BJ (cell line): ENCODE results near the gene RABGEF1. TPM values are rescaled to one million over a fixed set of nuclear protein-coding genes. Genes with fewer than 3 reads are reported as not detected.
"Not testable (repeated sequence)": the region's sequence is repeated elsewhere in the genome, so short reads cannot be mapped to it uniquely, and the experiment has no call there.

Source experiments
- CTCF ChIA-PET: fragments of 350-600 bp; formaldehyde crosslinking; extraction: SDS; loops from one replicate; lab custom pipeline; 2021; ENCODE audit warnings: antibody characterized with exemption, inconsistent platforms; lab: Yijun Ruan, JAX
- POLR2A ChIA-PET: fragments of 300-600 bp; sonication (Branson Sonifier 250); formaldehyde crosslinking; extraction: SDS; loops from one replicate; lab custom pipeline; 2021; ENCODE audit warnings: antibody characterized with exemption; lab: Charles Lee
- DNase-seq: peaks from one replicate; pipeline ENCODE4 v3.0.0-alpha.2; 2011; ENCODE audit warnings: low read depth
- H3K27me3 ChIP-seq: 2 replicates; pipeline ENCODE4 v1.6.0; 2011; ENCODE audit warnings: low read length; ENCODE audit not compliant: control insufficient read depth, insufficient read depth
- H3K36me3 ChIP-seq: 2 replicates; pipeline ENCODE4 v1.5.1; 2011; ENCODE audit warnings: low read length; ENCODE audit not compliant: control insufficient read depth, insufficient read depth
- H3K4me3 ChIP-seq: 2 replicates; pipeline ENCODE4 v1.5.1; 2011; ENCODE audit warnings: low read depth, mild to moderate bottlenecking, control low read depth, low read length
- polyA plus RNA-seq: library from polyadenylated mRNA; depleted of rRNA; stranded (reverse); fragments of >200 nt; gene quantifications from 2 replicates; pipeline ENCODE4 v1.2.3, GENCODE V29; 2011
- TF ChIP-seq, protein P1 (sequence below): IDR thresholded peaks from 2 replicates; pipeline ENCODE4 v1.5.1; 2011; ENCODE audit warnings: low read depth, mild to moderate bottlenecking, control low read depth, inconsistent platforms, low read length, moderate library complexity; ENCODE audit not compliant: insufficient read depth

Gene RABGEF1
- polyA plus RNA-seq, 1 experiment: 61.0 TPM

DNA sequence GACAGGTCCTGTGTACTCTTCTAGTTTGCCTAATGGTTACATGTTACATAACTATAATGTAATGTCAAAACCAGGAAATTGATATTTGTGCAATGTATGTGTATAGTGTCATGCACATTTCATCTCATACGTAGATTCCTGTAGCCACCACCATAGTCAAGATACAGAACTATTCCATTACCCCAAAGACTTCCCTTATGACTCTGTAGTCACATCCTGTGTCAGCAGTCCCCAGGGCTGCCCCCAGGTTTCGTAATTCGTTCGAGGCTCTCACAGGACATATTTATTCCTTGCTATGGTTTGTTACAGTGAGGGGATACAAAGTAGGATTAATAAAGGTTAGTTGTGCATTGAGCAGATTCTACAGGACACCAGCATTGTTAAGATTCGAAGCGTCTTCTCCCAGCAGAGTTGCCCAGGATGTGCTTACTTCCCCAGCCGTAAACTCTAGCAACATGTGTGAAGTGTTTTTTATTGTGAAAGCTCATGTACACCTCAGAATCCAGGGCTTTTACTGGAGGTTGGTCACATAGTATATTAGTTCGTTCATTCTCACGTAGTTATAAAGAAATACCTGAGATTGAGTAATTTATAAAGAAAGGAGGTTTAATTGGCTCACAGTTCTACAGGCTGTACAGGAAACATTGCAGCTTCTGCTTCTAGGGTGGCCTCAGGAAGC is 18.6 kb downstream of the RABGEF1 start:
- no peak for DNase-seq
- ChIA-PET POLR2A (no interaction called here), CTCF (no interaction called here)
- peaks cover 2% of the 10 kb centered on the region; the same call in 1 of the 2 replicates for H3K36me3 ChIP-seq
- H3K4me3 ChIP-seq: no peak overlapping the region
- no peaks in the 10 kb centered on the region for H3K27me3 ChIP-seq
- TF ChIP-seq, protein P1, sequence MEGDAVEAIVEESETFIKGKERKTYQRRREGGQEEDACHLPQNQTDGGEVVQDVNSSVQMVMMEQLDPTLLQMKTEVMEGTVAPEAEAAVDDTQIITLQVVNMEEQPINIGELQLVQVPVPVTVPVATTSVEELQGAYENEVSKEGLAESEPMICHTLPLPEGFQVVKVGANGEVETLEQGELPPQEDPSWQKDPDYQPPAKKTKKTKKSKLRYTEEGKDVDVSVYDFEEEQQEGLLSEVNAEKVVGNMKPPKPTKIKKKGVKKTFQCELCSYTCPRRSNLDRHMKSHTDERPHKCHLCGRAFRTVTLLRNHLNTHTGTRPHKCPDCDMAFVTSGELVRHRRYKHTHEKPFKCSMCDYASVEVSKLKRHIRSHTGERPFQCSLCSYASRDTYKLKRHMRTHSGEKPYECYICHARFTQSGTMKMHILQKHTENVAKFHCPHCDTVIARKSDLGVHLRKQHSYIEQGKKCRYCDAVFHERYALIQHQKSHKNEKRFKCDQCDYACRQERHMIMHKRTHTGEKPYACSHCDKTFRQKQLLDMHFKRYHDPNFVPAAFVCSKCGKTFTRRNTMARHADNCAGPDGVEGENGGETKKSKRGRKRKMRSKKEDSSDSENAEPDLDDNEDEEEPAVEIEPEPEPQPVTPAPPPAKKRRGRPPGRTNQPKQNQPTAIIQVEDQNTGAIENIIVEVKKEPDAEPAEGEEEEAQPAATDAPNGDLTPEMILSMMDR: no peak

DNA sequence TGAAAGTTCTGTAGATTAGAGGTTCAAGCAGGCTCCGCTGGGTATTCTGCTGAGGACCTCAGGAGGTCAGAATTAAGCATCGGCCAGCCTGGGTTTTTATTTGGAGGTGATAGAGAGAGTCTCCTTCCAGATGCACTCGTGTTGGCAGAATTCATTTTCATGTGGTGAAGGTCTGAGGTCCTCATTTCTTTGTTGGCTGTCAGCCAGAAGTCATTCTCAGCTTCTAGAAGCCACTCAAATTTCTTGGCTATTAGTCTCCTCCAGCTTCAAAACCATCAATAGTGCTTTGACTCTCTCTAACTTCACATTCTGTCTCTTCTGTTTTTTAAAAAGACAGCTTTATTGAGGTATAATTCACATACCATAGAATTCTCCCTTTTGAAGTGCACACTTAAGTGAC is 22.6 kb downstream of the RABGEF1 start:
- H3K4me3 ChIP-seq, H3K36me3 ChIP-seq, DNase-seq, H3K27me3 ChIP-seq, POLR2A ChIA-PET: not testable (repeated sequence)
- CTCF ChIA-PET: interaction anchor here (0.6 kb wide), 1 partner anchor 236 kb away, joined by 3 read pairs; no protein-coding TSS in a partner anchor

DNA sequence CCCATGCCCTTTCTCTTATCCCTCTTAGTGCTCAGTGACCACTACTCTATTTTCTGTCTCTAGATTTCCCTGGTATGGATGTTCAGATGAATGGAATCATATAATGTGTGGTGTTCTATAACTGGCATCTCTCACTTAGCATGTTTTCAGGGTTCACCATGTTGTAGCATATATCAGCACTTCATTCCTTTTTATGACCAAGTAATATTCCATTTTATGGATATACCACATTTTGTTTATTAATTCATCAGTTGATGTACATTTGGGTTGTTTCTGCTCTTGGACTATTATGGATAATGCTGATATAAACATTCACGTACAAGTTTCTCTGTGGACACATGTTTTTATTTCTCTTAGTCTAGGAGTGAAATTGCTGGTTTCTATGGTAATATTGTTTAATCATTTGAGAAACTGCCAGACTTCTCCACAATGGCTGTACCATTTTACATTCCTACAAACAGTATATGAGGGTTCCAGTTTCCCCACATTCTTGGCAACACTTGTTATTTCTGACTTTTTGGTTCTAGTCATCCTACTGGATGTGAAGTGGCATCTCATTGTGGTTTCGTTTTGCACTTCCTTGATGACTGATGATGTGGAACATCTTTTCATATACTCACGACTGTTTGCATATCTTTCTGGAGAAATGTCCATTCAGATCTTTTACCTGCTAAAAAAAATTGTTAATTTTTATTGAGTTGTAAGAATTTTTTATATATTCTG is 23.3 kb downstream of the RABGEF1 start:
- CTCF ChIA-PET: not testable (repeated sequence)

DNA sequence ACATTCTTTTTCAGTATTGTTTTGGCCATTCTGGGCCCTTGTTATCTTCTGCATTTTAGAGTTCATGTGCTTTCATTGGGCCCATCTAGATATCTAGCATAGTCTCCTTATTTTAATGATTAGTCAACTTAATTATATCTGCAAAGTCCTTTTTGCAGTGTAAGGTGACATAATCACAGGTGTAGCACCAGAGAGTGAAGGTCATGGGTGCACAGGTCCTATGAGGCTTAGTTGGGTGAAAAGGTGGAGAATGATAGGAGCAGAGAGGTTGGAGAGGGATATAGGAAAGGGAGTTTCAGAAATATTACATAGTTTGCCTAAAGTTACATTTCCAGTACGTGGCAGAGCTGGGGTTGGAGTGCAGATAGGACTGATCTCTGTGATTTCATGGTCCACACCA is 24.4 kb downstream of the RABGEF1 start:
- POLR2A ChIA-PET, DNase-seq, H3K27me3 ChIP-seq, H3K4me3 ChIP-seq, H3K36me3 ChIP-seq: not testable (repeated sequence)
- CTCF ChIA-PET: interaction anchor here (0.6 to 1.3 kb wide), 2 partner anchors 11 to 22 kb away, joined by 3 to 4 read pairs; no protein-coding TSS in a partner anchor

More for the DNA sequence above, 23.3 kb downstream of the RABGEF1 start:
- POLR2A ChIA-PET, H3K27me3 ChIP-seq, DNase-seq, H3K36me3 ChIP-seq, H3K4me3 ChIP-seq: not testable (repeated sequence)

DNA sequence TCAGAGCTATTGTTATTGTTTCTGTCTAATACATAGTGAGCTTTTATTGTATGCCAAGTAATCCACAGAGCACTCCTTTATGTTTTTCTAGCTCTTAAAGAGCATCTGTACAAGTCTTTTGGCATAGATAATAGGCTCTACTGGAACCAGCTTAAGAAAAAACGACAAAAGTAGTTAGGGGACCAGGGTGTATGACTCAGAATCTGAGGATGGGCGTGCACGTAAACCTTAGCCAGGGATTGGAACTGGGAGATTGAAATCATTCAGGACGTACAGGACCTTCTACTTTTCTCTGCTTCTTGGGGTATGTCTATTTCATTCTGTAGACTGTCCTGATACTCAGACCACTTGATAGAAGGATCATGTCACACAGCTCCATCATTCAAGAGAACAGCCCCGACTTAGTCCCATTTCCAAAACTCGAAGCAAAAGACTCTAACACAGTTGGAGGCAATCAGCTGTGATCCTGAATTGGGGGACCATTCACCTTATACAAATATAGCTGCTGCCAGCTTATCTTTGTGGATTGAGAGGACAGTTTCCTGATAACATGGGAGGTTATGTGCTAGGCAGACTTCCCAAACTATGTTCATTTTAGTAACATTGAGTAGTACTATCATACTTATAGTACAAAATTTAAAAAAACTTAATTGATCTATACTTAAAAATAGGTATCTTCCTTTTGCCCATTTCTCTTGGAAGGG is 24.9 kb downstream of the RABGEF1 start:
- H3K4me3 ChIP-seq, DNase-seq, H3K36me3 ChIP-seq, H3K27me3 ChIP-seq, POLR2A ChIA-PET: not testable (repeated sequence)
- CTCF ChIA-PET: interaction anchor here (0.6 to 1.3 kb wide), 2 partner anchors 10 to 22 kb away, joined by 3 to 4 read pairs; no protein-coding TSS in a partner anchor

DNA sequence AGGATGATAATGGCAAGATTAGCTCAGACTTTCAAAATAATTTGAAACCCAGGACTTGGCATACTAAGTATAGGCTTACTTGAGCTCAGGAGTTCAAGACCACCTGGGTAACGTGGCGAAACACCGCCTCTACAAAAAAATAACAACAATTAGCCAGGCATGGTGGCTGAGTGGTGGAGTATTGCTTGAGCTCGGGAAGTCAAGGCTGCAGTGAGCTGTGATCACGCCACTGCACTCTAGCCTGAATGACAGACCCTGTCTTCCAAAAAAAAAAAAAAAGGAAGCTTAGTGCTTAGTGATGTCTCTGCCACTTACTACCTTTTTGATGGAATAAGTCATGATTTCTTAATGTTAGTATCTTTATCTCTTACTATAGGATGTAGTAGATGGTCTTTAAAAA is 25.5 kb downstream of the RABGEF1 start:
- H3K4me3 ChIP-seq: no peak overlapping the region
- CTCF ChIA-PET: interaction anchor here (1.3 kb wide), 1 partner anchor 10 kb away, joined by 3 read pairs; no protein-coding TSS in a partner anchor
- H3K36me3 ChIP-seq: peaks cover 2% of the 10 kb centered on the region; the same call in 1 of the 2 replicates
- no peaks in the 10 kb centered on the region for H3K27me3 ChIP-seq
- TF ChIP-seq, protein P1: no peak
- POLR2A ChIA-PET: no interaction called here
- no peak for DNase-seq

DNA sequence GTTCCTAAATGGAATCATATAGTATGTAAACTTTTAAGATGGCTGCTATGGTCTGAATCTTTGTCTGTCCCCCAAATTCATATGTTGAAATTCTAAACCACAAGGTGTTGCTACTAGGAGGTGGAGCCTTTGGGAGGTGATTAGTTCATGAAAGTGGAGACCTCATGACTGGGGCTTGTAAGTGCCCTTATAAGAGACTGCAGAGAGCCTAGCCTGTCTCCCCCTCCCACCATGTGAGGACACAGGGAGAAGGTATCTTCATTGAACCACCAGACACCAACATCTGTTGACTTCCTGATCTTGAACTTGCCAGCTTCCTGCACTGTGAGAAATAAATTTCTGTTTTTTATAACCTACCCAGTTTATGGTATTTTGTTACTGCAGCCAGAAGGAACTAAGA is 27.0 kb downstream of the RABGEF1 start:
- H3K27me3 ChIP-seq, DNase-seq, POLR2A ChIA-PET, H3K4me3 ChIP-seq, H3K36me3 ChIP-seq, CTCF ChIA-PET: not testable (repeated sequence)
